GM10266 (cell line): ENCODE measurements around the gene MIF.

Experiments
- DNase-seq: peaks from one replicate; pipeline ENCODE4 v3.0.0; 2012; ENCODE audit errors: extremely low spot score
- CTCF ChIP-seq: IDR thresholded peaks from 2 replicates; pipeline ENCODE4 v1.5.1; 2012; ENCODE audit warnings: mild to moderate bottlenecking, low read depth; ENCODE audit not compliant: control insufficient read depth, insufficient read depth; ENCODE audit errors: missing control alignments

The MIF gene

GRCh38 chr22:23893945-23894709, at the start of gene MIF:
MIF (plus strand) TSS chr22:23894383; CDS start chr22:23894475, 92 bp downstream.
- TF ChIP-seq CTCF, result peak; percentile 78
- DNase-seq, result peak; percentile 98

- no peak for TF ChIP-seq CTCF
- no peak for DNase-seq
Measured at GRCh38 chr22:23844739-23845202, 49.4 kb upstream of the MIF start.

- no peak for DNase-seq
- no peak for TF ChIP-seq CTCF
Measured at GRCh38 chr22:23845265-23846080, 48.7 kb upstream of the MIF start.

GRCh38 chr22:23846081-23846469, 48.1 kb upstream of the MIF start:
- no peak for DNase-seq
- no peak for TF ChIP-seq CTCF

GRCh38 chr22:23847310-23847920, 46.8 kb upstream of the MIF start:
- DNase-seq, result no peak
- no peak for TF ChIP-seq CTCF

- no peak for TF ChIP-seq CTCF
- DNase-seq, result no peak
Measured at GRCh38 chr22:23847991-23848864, 46.0 kb upstream of the MIF start.
